Measurements from ENCODE around the gene SLCO2A1. TPM values are rescaled to one million over a fixed set of nuclear protein-coding genes. Genes with fewer than 3 reads are reported as not detected.

The SLCO2A1 gene
- total RNA-seq, 2 donors from 2014 or later = 7.0 to 17.5 TPM

- intact Hi-C loops (cut with DNase I) = no loop called here
- Histone ChIP-seq H3K27me3 (no peaks in the 10 kb centered on the region), H3K9me3 (no peaks in the 10 kb centered on the region), H3K36me3 (replicated peaks in 1 of 2; ENCODE audit: insufficient read depth in 1 of 2, low read depth in 2 of 2) (no peaks in the 10 kb centered on the region), H3K4me3 (no peak overlapping the region), H3K27ac (no peak overlapping the region), H3K4me1 (no peaks in the 10 kb centered on the region)
- WGBS, 2 donors = 83 to 89% methylated on average over 4 to 8 of the region's 8 CpGs
- ATAC-seq = no peak
- TF ChIP-seq, protein P1, sequence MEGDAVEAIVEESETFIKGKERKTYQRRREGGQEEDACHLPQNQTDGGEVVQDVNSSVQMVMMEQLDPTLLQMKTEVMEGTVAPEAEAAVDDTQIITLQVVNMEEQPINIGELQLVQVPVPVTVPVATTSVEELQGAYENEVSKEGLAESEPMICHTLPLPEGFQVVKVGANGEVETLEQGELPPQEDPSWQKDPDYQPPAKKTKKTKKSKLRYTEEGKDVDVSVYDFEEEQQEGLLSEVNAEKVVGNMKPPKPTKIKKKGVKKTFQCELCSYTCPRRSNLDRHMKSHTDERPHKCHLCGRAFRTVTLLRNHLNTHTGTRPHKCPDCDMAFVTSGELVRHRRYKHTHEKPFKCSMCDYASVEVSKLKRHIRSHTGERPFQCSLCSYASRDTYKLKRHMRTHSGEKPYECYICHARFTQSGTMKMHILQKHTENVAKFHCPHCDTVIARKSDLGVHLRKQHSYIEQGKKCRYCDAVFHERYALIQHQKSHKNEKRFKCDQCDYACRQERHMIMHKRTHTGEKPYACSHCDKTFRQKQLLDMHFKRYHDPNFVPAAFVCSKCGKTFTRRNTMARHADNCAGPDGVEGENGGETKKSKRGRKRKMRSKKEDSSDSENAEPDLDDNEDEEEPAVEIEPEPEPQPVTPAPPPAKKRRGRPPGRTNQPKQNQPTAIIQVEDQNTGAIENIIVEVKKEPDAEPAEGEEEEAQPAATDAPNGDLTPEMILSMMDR (IDR thresholded peaks at IDR 0.05) = no peak
- TF ChIP-seq POLR2A (IDR thresholded peaks at IDR 0.05) = no peak
- no peak for DNase-seq
Measured at GRCh38 chr3:134035836-134036235, 6.1 kb upstream of the SLCO2A1 start.

DNA sequence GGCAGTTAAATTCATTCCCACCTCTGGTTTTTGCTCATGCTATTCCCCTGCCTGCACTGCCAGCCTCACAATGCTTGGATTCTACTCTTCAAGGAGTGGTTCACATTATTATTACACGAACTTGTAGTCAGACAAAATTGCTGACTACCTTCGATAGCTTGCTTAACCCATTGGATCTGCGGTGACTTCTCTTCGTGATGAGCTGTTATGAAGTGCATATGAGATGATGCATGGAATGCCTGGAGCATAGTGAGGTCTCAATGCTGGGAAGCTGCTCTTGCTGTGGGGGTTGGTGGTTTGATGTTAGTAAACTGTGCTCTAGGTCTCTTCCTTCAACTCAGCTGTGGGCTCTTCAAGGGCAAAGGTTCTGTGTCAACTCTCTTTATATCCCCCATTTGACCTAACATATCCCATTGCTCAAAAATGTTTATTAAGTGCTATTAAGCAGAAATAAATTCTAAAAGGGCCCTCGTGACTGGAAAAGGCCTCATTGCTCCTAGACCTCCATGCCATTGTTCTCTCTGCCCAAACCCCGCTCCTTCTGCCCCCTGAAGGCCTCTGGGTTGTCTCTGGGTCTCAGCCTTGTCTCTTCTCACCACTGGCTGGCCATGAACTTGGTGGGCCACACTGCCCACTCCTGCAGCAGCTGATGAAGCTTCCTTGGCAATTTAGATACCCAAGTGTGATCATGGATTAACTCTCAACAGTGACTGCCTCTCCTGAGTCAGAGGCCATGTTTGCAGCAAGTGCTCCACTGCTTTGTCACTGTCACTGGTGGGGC is 4.5 kb upstream of the SLCO2A1 start:
- H3K27me3 ChIP-seq = peaks cover 0 to 4% of the 10 kb centered on the region in 2 donors
- no peak for DNase-seq
- H3K4me1 ChIP-seq = peaks cover 12% of the 10 kb centered on the region
- H3K4me3 ChIP-seq = no peak overlapping the region
- H3K9me3 ChIP-seq = no peaks in the 10 kb centered on the region
- H3K36me3 ChIP-seq (replicated peaks in 1 of 2; ENCODE audit: insufficient read depth in 1 of 2, low read depth in 2 of 2) = no peaks in the 10 kb centered on the region
- intact Hi-C loops (cut with DNase I) = no loop called here
- ATAC-seq = no peak
- no peak overlapping the region for H3K27ac ChIP-seq
- 79 to 81% methylated on average over 6 of the region's 6 CpGs for WGBS, 2 donors
- TF ChIP-seq POLR2A (IDR thresholded peaks at IDR 0.05) = no peak
- TF ChIP-seq, protein P1 (IDR thresholded peaks at IDR 0.05) = no peak

DNA sequence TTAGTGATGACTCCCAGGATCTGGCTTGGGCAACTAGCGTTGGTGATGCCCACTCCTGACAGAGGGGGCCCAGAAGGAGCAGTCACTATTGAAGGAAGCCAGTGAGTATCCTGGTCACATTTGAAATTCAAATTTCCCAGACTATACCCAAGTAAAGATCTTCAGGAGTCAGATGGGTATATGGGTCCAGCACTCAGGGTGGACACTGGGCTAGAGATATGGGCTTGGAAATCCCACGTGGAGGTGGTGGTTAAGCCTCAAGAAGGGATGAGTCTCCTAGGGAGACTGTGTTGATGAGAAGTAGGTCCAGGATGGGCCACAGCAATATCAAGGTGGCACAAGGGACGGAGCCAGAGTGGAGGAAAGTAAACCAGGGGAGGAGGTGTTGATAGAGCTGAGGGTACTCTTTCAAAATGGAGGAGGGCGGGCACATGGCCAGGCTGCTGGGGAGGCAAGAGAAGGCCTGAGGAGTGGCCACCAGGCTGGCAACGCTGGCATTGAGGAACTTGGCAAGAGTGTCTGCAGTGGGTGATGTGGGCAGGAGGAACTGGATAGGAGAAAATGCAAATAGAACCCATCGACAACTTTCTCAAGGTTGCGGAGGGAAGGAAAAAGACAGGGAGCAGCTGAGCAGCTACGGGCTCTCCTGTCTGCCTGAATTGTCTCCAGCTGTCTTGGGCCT is 3.7 kb upstream of the SLCO2A1 start:
- Histone ChIP-seq H3K9me3 (no peaks in the 10 kb centered on the region), H3K4me1 (peaks cover 19% of the 10 kb centered on the region), H3K36me3 (replicated peaks in 1 of 2; ENCODE audit: insufficient read depth in 1 of 2, low read depth in 2 of 2) (no peaks in the 10 kb centered on the region), H3K4me3 (no peak overlapping the region), H3K27ac (no peak overlapping the region), H3K27me3 (peaks cover 0 to 11% of the 10 kb centered on the region in 2 donors)
- TF ChIP-seq, protein P1 (IDR thresholded peaks at IDR 0.05) = no peak
- no peak for TF ChIP-seq POLR2A (IDR thresholded peaks at IDR 0.05)
- intact Hi-C loops (cut with DNase I) = no loop called here
- no peak for DNase-seq
- ATAC-seq = no peak
- WGBS, 2 donors = 71% methylated on average over 8 of the region's 8 CpGs

DNA sequence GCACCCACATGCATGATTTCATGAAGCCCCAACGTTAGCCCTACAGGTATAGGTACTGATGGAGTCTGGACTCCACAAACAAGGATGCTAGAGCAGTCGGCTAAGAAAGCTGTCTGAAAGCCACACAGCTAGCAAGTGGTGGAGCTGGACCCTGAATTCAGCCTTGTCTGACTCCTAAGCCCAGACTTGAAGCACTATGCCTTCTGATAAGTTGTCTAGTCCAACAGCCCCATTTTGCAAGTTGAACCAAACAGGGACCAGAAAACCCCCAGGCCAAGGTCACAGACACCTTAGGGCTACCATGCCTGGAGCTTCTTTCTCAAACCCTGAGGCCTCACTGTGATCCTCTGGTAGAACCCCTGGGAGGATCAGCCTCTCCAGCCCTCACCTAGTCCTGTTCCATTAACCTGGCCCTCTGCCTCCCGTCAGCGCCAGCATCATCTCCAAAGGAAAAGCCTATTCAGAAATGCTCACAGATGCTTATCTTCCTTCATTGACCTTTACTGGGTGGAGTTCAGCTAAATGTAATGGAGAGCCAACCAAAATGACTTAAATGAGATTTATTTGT is 1.7 kb upstream of the SLCO2A1 start:
- no peaks in the 10 kb centered on the region for H3K9me3 ChIP-seq
- DNase-seq (no peak), ATAC-seq (no peak)
- no peak overlapping the region for H3K27ac ChIP-seq
- H3K4me3 ChIP-seq = no peak overlapping the region
- intact Hi-C loops (cut with DNase I) = no loop called here
- peaks cover 19% of the 10 kb centered on the region for H3K4me1 ChIP-seq
- TF ChIP-seq, protein P1 (IDR thresholded peaks at IDR 0.05) = no peak
- no peak for TF ChIP-seq POLR2A (IDR thresholded peaks at IDR 0.05)
- H3K36me3 ChIP-seq (replicated peaks in 1 of 2; ENCODE audit: insufficient read depth in 1 of 2, low read depth in 2 of 2) = no peaks in the 10 kb centered on the region
- 92 to 100% methylated on average over 3 to 4 of the region's 4 CpGs for WGBS, 2 donors
- H3K27me3 ChIP-seq = peaks cover 0 to 11% of the 10 kb centered on the region in 2 donors

Data from body of pancreas (tissue), 4 donors.